ENCODE measurements around the gene ZNF101. TPM values are rescaled to one million over a fixed set of nuclear protein-coding genes. Genes with fewer than 3 reads are reported as not detected.

ZNF101 gene
- total RNA-seq, 1 experiment from 2014 or later = 12.8 TPM

DNA sequence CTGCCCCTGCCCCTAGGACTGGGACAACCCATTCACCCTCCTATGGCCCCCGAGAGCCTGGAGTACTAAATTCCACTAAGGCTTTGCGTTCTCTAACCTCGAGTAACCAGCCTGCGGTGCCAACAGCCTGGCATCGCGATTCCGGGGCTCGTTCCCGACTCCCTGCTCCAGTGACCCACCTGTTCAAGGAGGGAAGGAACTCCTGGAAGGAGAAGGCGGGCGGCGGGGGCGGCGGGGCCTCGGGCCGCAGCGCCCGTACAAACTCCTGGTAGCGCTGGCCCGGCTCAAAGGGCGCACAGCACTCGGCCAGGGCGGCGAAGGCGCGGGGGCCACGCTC is 31.5 kb upstream of the ZNF101 start:
- Histone ChIP-seq H3K9me3 (ENCODE audit: control insufficient read depth in 1 of 2, insufficient read depth in 1 of 2, low read depth in 1 of 2, low read length in 2 of 2) (no peaks in the 10 kb centered on the region), H3K9me2 (ENCODE audit: insufficient read depth) (no peaks in the 10 kb centered on the region), H3K4me1 (ENCODE audit: control insufficient read depth in 1 of 2, insufficient read depth in 2 of 2, low read length in 2 of 2) (no peaks in the 10 kb centered on the region), H3K4me2 (ENCODE audit: low read length) (no peak overlapping the region), H3K4me3 (replicated peaks in 1 of 2; ENCODE audit: low read depth in 1 of 2, low read length in 2 of 2) (no peak overlapping the region), H3K27me3 (ENCODE audit: insufficient read depth, low read length) (no peaks in the 10 kb centered on the region), H3K36me3 (ENCODE audit: control insufficient read depth in 1 of 2, insufficient read depth in 2 of 2, low read length in 2 of 2) (peaks cover 5 to 12% of the 10 kb centered on the region in 2 experiments; a peak in 3 of 4 replicates), H4K20me1 (ENCODE audit: insufficient read depth) (no peaks in the 10 kb centered on the region), H3K79me2 (ENCODE audit: insufficient read depth, low read length) (no peaks in the 10 kb centered on the region), H3K9ac (ENCODE audit: low read length) (no peak overlapping the region), H2AFZ (ENCODE audit: low read depth, low read length, poor library complexity, severe bottlenecking) (no peak overlapping the region), H3K27ac (ENCODE audit: low read depth, low read length) (no peak overlapping the region)
- POLR2A ChIA-PET = no interaction called here
- no peak for TF ChIP-seq YY1 (IDR thresholded peaks at IDR 0.05; ENCODE audit: extremely low read depth, insufficient replicate concordance, low read depth, low read length)
- no peak for TF ChIP-seq SIN3A (IDR thresholded peaks at IDR 0.05; ENCODE audit: low read depth)
- no peak for TF ChIP-seq ZBTB33 (IDR thresholded peaks at IDR 0.05; ENCODE audit: extremely low read depth, insufficient replicate concordance, low read length)
- TF ChIP-seq TCF7L2 (IDR thresholded peaks at IDR 0.05; ENCODE audit: borderline replicate concordance, extremely low read depth, insufficient read depth, insufficient read length) = no peak
- TF ChIP-seq ZNF274 (IDR thresholded peaks at IDR 0.05; ENCODE audit: low read depth, low read length) = no peak
- no peak for TF ChIP-seq POLR2A (IDR thresholded peaks at IDR 0.05; ENCODE audit: borderline replicate concordance, extremely low read depth, insufficient read depth, insufficient read length)
- TF ChIP-seq EGR1 (IDR thresholded peaks at IDR 0.05; ENCODE audit: low read depth) = no peak
- no peak for TF ChIP-seq ELF1 (IDR thresholded peaks at IDR 0.05; ENCODE audit: borderline replicate concordance, low read depth)
- no peak for TF ChIP-seq SRF (IDR thresholded peaks at IDR 0.05; ENCODE audit: low read depth)
- TF ChIP-seq POLR2AphosphoS5 (IDR thresholded peaks at IDR 0.05; ENCODE audit: low read depth, low read length) = no peak
- no peak for TF ChIP-seq CBX3 (IDR thresholded peaks at IDR 0.05; ENCODE audit: low read depth)
- no peak for TF ChIP-seq ZFX (IDR thresholded peaks at IDR 0.05)
- TF ChIP-seq, protein P1, sequence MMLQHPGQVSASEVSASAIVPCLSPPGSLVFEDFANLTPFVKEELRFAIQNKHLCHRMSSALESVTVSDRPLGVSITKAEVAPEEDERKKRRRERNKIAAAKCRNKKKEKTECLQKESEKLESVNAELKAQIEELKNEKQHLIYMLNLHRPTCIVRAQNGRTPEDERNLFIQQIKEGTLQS (IDR thresholded peaks at IDR 0.05) = no peak
- no peak for TF ChIP-seq CEBPB (IDR thresholded peaks at IDR 0.05; ENCODE audit: low read depth)
- TF ChIP-seq, protein P2, sequence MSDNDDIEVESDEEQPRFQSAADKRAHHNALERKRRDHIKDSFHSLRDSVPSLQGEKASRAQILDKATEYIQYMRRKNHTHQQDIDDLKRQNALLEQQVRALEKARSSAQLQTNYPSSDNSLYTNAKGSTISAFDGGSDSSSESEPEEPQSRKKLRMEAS (IDR thresholded peaks at IDR 0.05) = no peak
- no peak for TF ChIP-seq EZH2phosphoT487 (IDR thresholded peaks at IDR 0.05; ENCODE audit: borderline replicate concordance)
- no peak for TF ChIP-seq FOSL1 (IDR thresholded peaks at IDR 0.05; ENCODE audit: low read depth)
- TF ChIP-seq JUND (IDR thresholded peaks at IDR 0.05) = no peak
- RAD21 ChIA-PET (ENCODE audit: low non-redundant PET in 1 of 2, low total read pairs in 2 of 2, uncharacterized antibody in 2 of 2, unreplicated experiment in 2 of 2) = no interaction called here
- CTCF ChIA-PET = no interaction called here
- no TSS peak for BruUV-seq (replicated peaks)
- intact Hi-C loops (cut with micrococcal nuclease) = no loop called here
- no peak for DNase-seq (ENCODE audit: low read depth, low spot score)
- no peak for ATAC-seq
